AG09319 (cell line): ENCODE results near the gene RAB4B.
"Not testable (repeated sequence)": the region's sequence is repeated elsewhere in the genome, so short reads cannot be mapped to it uniquely, and the experiment has no call there.

Source experiments
- DNase-seq: peaks from one replicate; pipeline ENCODE4 v3.0.0-alpha.2; 2010; ENCODE audit warnings: low read depth; ENCODE audit errors: extremely low read depth
- CTCF ChIP-seq: IDR thresholded peaks from 2 replicates; pipeline ENCODE4 v1.5.1; 2011; ENCODE audit warnings: low read depth, mild to moderate bottlenecking, inconsistent platforms, low read length, moderate library complexity

The RAB4B gene

GRCh38 chr19:40777937-40778705, at the start of gene RAB4B:
Gene RAB4B, plus strand, starts transcription at chr19:40778247. Its CDS starts 129 bp downstream, at chr19:40778376.
- no peak for TF ChIP-seq CTCF
- DNase-seq = peak; percentile 99

GRCh38 chr19:40730065-40730464, 48.0 kb upstream of the RAB4B start:
- not testable (repeated sequence) for DNase-seq

GRCh38 chr19:40732304-40732703, 45.7 kb upstream of the RAB4B start:
- DNase-seq = not testable (repeated sequence)

GRCh38 chr19:40733149-40733548, 44.9 kb upstream of the RAB4B start:
- no peak for TF ChIP-seq CTCF
- DNase-seq = no peak

- no peak for TF ChIP-seq CTCF
- no peak for DNase-seq
These were observed 42.9 kb upstream of the RAB4B start for GRCh38 chr19:40735013-40735771.

- no peak for DNase-seq
- TF ChIP-seq CTCF = no peak
These were observed 41.4 kb upstream of the RAB4B start for GRCh38 chr19:40736661-40737060.

GRCh38 chr19:40737102-40737644, 40.9 kb upstream of the RAB4B start:
- no peak for DNase-seq
- no peak for TF ChIP-seq CTCF

- no peak for DNase-seq
- TF ChIP-seq CTCF = no peak
These were observed 38.8 kb upstream of the RAB4B start for GRCh38 chr19:40739030-40739839.
